NCI-H526 treated with DMSO at 0.1 percent for 48 hours (cell line): ENCODE measurements around the gene NUDT7.

ENCODE experiments used
- DNase-seq: peaks from one replicate; lab custom pipeline; 2025; lab: John Stamatoyannopoulos, UW

The NUDT7 gene

GRCh38 chr16:77722309-77723107, at the start of gene NUDT7:
TSS of gene NUDT7 (plus strand) at chr16:77722514. CDS start at chr16:77722583, 69 bp downstream.
- peak; percentile 83 for DNase-seq

GRCh38 chr16:77674888-77675287, 47.4 kb upstream of the NUDT7 start:
- DNase-seq = no peak

- DNase-seq = peak; percentile 11
Observed at GRCh38 chr16:77675464-77676324, 46.6 kb upstream of the NUDT7 start.

- no peak for DNase-seq
Observed at GRCh38 chr16:77677129-77677528, 45.2 kb upstream of the NUDT7 start.

GRCh38 chr16:77679391-77679790, 42.9 kb upstream of the NUDT7 start:
- no peak for DNase-seq

- DNase-seq = no peak
Observed at GRCh38 chr16:77679901-77680300, 42.4 kb upstream of the NUDT7 start.

GRCh38 chr16:77680496-77680895, 41.8 kb upstream of the NUDT7 start:
- no peak for DNase-seq

- no peak for DNase-seq
Observed at GRCh38 chr16:77682586-77682985, 39.7 kb upstream of the NUDT7 start.

- DNase-seq = no peak
Observed at GRCh38 chr16:77683397-77684180, 38.7 kb upstream of the NUDT7 start.

GRCh38 chr16:77684181-77684526, 38.2 kb upstream of the NUDT7 start:
- DNase-seq = no peak

- no peak for DNase-seq
Observed at GRCh38 chr16:77686385-77686784, 35.9 kb upstream of the NUDT7 start.

- no peak for DNase-seq
Observed at GRCh38 chr16:77689971-77690370, 32.3 kb upstream of the NUDT7 start.

GRCh38 chr16:77690416-77690815, 31.9 kb upstream of the NUDT7 start:
- no peak for DNase-seq

- no peak for DNase-seq
Observed at GRCh38 chr16:77692612-77693011, 29.7 kb upstream of the NUDT7 start.

GRCh38 chr16:77696149-77696548, 26.2 kb upstream of the NUDT7 start:
- DNase-seq = no peak

GRCh38 chr16:77700846-77701245, 21.5 kb upstream of the NUDT7 start:
- DNase-seq = no peak

- no peak for DNase-seq
Observed at GRCh38 chr16:77705351-77705750, 17.0 kb upstream of the NUDT7 start.

GRCh38 chr16:77711179-77711578, 11.1 kb upstream of the NUDT7 start:
- no peak for DNase-seq

- DNase-seq = no peak
Observed at GRCh38 chr16:77711775-77712174, 10.5 kb upstream of the NUDT7 start.

GRCh38 chr16:77715145-77715544, 7.2 kb upstream of the NUDT7 start:
- no peak for DNase-seq

- no peak for DNase-seq
Observed at GRCh38 chr16:77721752-77722308, 484 bp upstream of the NUDT7 start.

- no peak for DNase-seq
Observed at GRCh38 chr16:77723108-77723514, 797 bp downstream of the NUDT7 start.
